ENCODE data around the gene JAZF1. TPM values are rescaled to one million over a fixed set of nuclear protein-coding genes. Genes with fewer than 3 reads are reported as not detected.

Gene JAZF1
- total RNA-seq, 2 experiments from 2014 or later: 5.2 to 7.6 TPM

- peaks cover 19% of the 10 kb centered on the region for H3K4me1 Mint-ChIP-seq
- no peak overlapping the region for H3K4me3 Mint-ChIP-seq
- ChIA-PET CTCF (no interaction called here), POLR2A (no interaction called here)
- H3K36me3 Mint-ChIP-seq (ENCODE audit: low read depth): peaks cover 5% of the 10 kb centered on the region
- H3K9me3 Mint-ChIP-seq: peaks cover 22% of the 10 kb centered on the region
- DNase-seq: no peak
- no peak overlapping the region for H3K27ac Mint-ChIP-seq
- peaks cover 20% of the 10 kb centered on the region for H3K27me3 Mint-ChIP-seq
These were observed 23.1 kb upstream of the JAZF1 start for GRCh38 chr7:28203508-28204240.

GRCh38 chr7:28202222-28202621 is 21.6 kb upstream of the JAZF1 start:
- peaks cover 9% of the 10 kb centered on the region for H3K9me3 Mint-ChIP-seq
- ChIA-PET POLR2A (no interaction called here), CTCF (no interaction called here)
- peaks cover 20% of the 10 kb centered on the region for H3K27me3 Mint-ChIP-seq
- H3K4me1 Mint-ChIP-seq: peaks cover 5% of the 10 kb centered on the region
- no peaks in the 10 kb centered on the region for H3K36me3 Mint-ChIP-seq (ENCODE audit: low read depth)
- no peak overlapping the region for H3K4me3 Mint-ChIP-seq
- H3K27ac Mint-ChIP-seq: no peak overlapping the region
- no peak for DNase-seq

- H3K9me3 Mint-ChIP-seq: no peaks in the 10 kb centered on the region
- no peaks in the 10 kb centered on the region for H3K36me3 Mint-ChIP-seq (ENCODE audit: low read depth)
- no peak overlapping the region for H3K27ac Mint-ChIP-seq
- no peak for DNase-seq
- ChIA-PET POLR2A (no interaction called here), CTCF (interaction anchor here (0.8 kb wide), 1 partner anchor 10 kb away, joined by 3 read pairs; no protein-coding TSS in a partner anchor)
- no peak overlapping the region for H3K4me3 Mint-ChIP-seq
- no peaks in the 10 kb centered on the region for H3K4me1 Mint-ChIP-seq
- H3K27me3 Mint-ChIP-seq: peaks cover 15% of the 10 kb centered on the region
These were observed 20.5 kb upstream of the JAZF1 start for GRCh38 chr7:28201131-28201530.

GRCh38 chr7:28200598-28200997 is 20.0 kb upstream of the JAZF1 start:
- Mint-ChIP-seq H3K36me3 (ENCODE audit: low read depth) (no peaks in the 10 kb centered on the region), H3K4me3 (no peak overlapping the region), H3K4me1 (no peaks in the 10 kb centered on the region), H3K27me3 (peaks cover 15% of the 10 kb centered on the region), H3K27ac (no peak overlapping the region), H3K9me3 (no peaks in the 10 kb centered on the region)
- ChIA-PET CTCF (no interaction called here), POLR2A (no interaction called here)
- DNase-seq: no peak

GRCh38 chr7:28199021-28199510 is 18.5 kb upstream of the JAZF1 start:
- ChIA-PET POLR2A (no interaction called here), CTCF (no interaction called here)
- DNase-seq: no peak
- H3K36me3 Mint-ChIP-seq (ENCODE audit: low read depth): no peaks in the 10 kb centered on the region
- H3K9me3 Mint-ChIP-seq: no peaks in the 10 kb centered on the region
- peaks cover 11% of the 10 kb centered on the region for H3K27me3 Mint-ChIP-seq
- no peaks in the 10 kb centered on the region for H3K4me1 Mint-ChIP-seq
- H3K27ac Mint-ChIP-seq: no peak overlapping the region
- no peak overlapping the region for H3K4me3 Mint-ChIP-seq

GRCh38 chr7:28195910-28196620 is 15.5 kb upstream of the JAZF1 start:
- ChIA-PET POLR2A (interaction anchor here (1.0 kb wide), 1 partner anchor 135 kb away, joined by 4 read pairs; no protein-coding TSS in a partner anchor), CTCF (interaction anchor here (0.6 kb wide), 1 partner anchor 13 kb away, joined by 3 read pairs; no protein-coding TSS in a partner anchor)
- no peak overlapping the region for H3K4me3 Mint-ChIP-seq
- no peaks in the 10 kb centered on the region for H3K36me3 Mint-ChIP-seq (ENCODE audit: low read depth)
- H3K9me3 Mint-ChIP-seq: no peaks in the 10 kb centered on the region
- DNase-seq: no peak
- H3K27me3 Mint-ChIP-seq: peaks cover 11% of the 10 kb centered on the region
- H3K4me1 Mint-ChIP-seq: no peaks in the 10 kb centered on the region
- no peak overlapping the region for H3K27ac Mint-ChIP-seq

GRCh38 chr7:28192786-28193585 is 12.4 kb upstream of the JAZF1 start:
- Mint-ChIP-seq H3K27ac (no peak overlapping the region), H3K4me3 (no peak overlapping the region), H3K4me1 (peaks cover 4% of the 10 kb centered on the region), H3K27me3 (peaks cover 17% of the 10 kb centered on the region), H3K36me3 (ENCODE audit: low read depth) (no peaks in the 10 kb centered on the region), H3K9me3 (no peaks in the 10 kb centered on the region)
- ChIA-PET POLR2A (no interaction called here), CTCF (interaction anchor here (2.0 kb wide), 1 partner anchor 9 kb away, joined by 6 read pairs; no protein-coding TSS in a partner anchor)
- DNase-seq: no peak

GRCh38 chr7:28191751-28192150 is 11.2 kb upstream of the JAZF1 start:
- no peaks in the 10 kb centered on the region for H3K9me3 Mint-ChIP-seq
- H3K4me1 Mint-ChIP-seq: peaks cover 4% of the 10 kb centered on the region
- no peak overlapping the region for H3K27ac Mint-ChIP-seq
- ChIA-PET POLR2A (no interaction called here), CTCF (interaction anchor here (2.0 kb wide), 1 partner anchor 8 kb away, joined by 6 read pairs; no protein-coding TSS in a partner anchor)
- H3K4me3 Mint-ChIP-seq: no peak overlapping the region
- no peak for DNase-seq
- no peaks in the 10 kb centered on the region for H3K36me3 Mint-ChIP-seq (ENCODE audit: low read depth)
- H3K27me3 Mint-ChIP-seq: peaks cover 17% of the 10 kb centered on the region

GRCh38 chr7:28191184-28191583 is 10.6 kb upstream of the JAZF1 start:
- Mint-ChIP-seq H3K4me1 (peaks cover 4% of the 10 kb centered on the region), H3K27me3 (peaks cover 17% of the 10 kb centered on the region), H3K9me3 (no peaks in the 10 kb centered on the region), H3K36me3 (ENCODE audit: low read depth) (no peaks in the 10 kb centered on the region), H3K27ac (no peak overlapping the region), H3K4me3 (no peak overlapping the region)
- no peak for DNase-seq
- POLR2A ChIA-PET: no interaction called here
- CTCF ChIA-PET: no interaction called here

- ChIA-PET POLR2A (no interaction called here), CTCF (no interaction called here)
- no peak overlapping the region for H3K4me3 Mint-ChIP-seq
- no peaks in the 10 kb centered on the region for H3K9me3 Mint-ChIP-seq
- no peak overlapping the region for H3K27ac Mint-ChIP-seq
- H3K36me3 Mint-ChIP-seq (ENCODE audit: low read depth): no peaks in the 10 kb centered on the region
- peaks cover 19% of the 10 kb centered on the region for H3K27me3 Mint-ChIP-seq
- DNase-seq: no peak
- peaks cover 4% of the 10 kb centered on the region for H3K4me1 Mint-ChIP-seq
These were observed 9.6 kb upstream of the JAZF1 start for GRCh38 chr7:28190077-28190710.

- Mint-ChIP-seq H3K36me3 (ENCODE audit: low read depth) (no peaks in the 10 kb centered on the region), H3K9me3 (no peaks in the 10 kb centered on the region), H3K4me3 (no peak overlapping the region), H3K27ac (no peak overlapping the region), H3K27me3 (peaks cover 37% of the 10 kb centered on the region), H3K4me1 (peaks cover 4% of the 10 kb centered on the region)
- no peak for DNase-seq
- CTCF ChIA-PET: interaction anchor here (0.7 kb wide), 1 partner anchor 1224 kb away, joined by 3 read pairs; no protein-coding TSS in a partner anchor
- POLR2A ChIA-PET: no interaction called here
These were observed 6.4 kb upstream of the JAZF1 start for GRCh38 chr7:28187012-28187411.

- ChIA-PET CTCF (interaction anchor here (2.2 kb wide), 1 partner anchor 9 kb away, joined by 6 read pairs; no protein-coding TSS in a partner anchor), POLR2A (no interaction called here)
- H3K27me3 Mint-ChIP-seq: peaks cover 37% of the 10 kb centered on the region
- peaks cover 3% of the 10 kb centered on the region for H3K36me3 Mint-ChIP-seq (ENCODE audit: low read depth)
- no peak overlapping the region for H3K4me3 Mint-ChIP-seq
- no peak for DNase-seq
- H3K9me3 Mint-ChIP-seq: no peaks in the 10 kb centered on the region
- peaks cover 11% of the 10 kb centered on the region for H3K4me1 Mint-ChIP-seq
- no peak overlapping the region for H3K27ac Mint-ChIP-seq
These were observed 3.0 kb upstream of the JAZF1 start for GRCh38 chr7:28183627-28184026.

Measured in activated CD4-positive, alpha-beta T cell treated with anti-CD3 and anti-CD28 coated beads, Interleukin-2, amount 10 ng/mL, durations not matched to agents 7 days and 5 days (primary cell).